Activated T-helper 1 cell treated with anti-CD3 and anti-CD28 coated beads, Interleukin-2, amount 50 U/mL, for 16 hours (primary cell): ENCODE results near the gene UBE3B.

Experiments used
- DNase-seq, 2 donors: peaks; one replicate each; pipeline ENCODE4 v3.0.0-alpha.2; 2020; ENCODE audit warnings: low read depth in 1 of 2, low spot score in 1 of 2

The UBE3B gene

DNA sequence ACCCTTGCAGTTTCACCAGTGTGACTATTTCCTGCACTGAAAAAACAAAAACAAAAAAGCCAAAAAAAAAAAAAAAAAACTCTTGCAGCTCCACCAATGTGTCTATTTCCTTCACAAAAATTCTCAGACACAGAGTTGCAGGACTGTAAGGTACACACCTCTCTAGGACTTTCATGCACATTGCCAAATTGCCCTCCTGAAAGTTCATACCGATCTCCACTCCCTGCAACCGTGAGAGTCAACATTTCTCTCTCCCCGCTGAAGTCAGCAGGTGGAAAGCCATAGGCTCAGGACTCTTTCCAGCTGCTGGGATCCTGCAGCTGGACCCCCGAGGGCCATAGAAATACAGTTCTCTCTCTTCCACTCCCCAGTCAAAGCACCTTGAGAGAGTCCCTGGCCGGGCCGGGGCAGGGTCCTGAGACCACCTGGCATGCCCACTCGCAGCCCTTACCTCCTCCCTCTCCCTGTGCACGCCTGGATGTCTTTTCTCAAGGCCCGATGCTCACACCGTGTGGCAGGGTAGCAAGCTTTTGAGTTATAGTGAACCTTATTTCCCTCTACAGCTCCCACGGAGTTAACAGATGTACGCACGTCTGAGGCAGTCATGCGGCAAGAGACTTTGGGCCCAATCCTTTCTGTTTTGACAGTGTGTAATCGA, 72.3 kb downstream of the UBE3B start:
- DNase-seq = no peak

DNA sequence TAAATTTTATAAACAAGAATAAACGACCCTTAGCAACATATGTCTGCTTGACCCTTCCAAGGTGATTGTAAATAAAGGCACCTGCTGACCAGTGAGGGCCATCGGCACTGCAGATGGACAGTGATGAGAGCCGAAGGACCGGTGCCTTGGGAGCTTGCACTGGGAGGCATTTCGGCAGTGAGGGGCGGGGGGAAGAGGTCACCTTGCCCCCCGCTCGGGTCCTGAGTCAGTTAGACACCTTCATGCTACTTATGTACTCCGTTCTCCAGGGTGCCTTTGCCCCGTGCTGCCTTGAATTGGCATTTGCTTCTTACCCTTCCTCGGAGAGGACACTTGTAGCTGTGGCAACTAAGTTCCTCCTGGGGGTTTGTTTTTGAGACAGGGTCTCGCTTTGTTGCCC, 72.8 kb downstream of the UBE3B start:
- DNase-seq = no peak

DNA sequence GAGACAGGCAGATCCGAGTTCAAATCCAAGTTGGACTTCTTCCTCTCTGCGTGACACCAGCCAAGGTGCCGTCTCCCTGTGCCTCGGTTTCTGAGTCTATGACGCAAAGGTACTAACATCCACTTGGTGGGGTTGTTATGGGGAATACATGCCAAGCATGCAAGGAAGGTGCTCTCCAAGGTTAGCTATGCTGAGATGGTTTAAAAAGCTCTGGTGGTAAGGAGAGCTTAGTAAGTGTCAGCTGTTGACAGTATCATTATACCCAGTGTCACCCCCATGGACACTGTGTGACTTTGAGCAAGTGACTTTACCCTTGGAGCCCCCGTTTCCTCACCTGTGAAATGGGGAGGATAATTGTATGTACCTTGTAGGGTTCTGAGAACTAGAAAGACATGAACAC, 73.7 kb downstream of the UBE3B start:
- no peak for DNase-seq

DNA sequence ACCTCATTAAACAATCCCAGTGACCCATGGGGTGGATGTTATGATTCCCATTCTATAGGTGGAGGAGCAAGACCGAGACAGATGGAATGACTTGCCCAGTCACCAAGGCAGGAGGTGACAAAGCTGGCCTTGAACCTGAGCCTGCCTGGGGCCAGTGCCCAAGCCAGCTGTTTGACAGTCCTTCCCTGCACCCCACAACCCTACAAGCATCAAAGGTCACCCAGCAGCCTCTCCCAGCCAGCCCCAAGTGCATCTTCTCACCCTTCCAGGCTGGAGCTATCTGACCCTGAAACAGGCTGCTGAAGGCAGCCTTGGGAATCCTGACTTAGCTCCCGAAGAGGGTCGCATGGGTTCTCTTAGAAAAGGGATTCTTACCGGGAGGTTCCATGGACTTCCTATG, 75.5 kb downstream of the UBE3B start:
- no peak for DNase-seq

- no peak for DNase-seq
Measured at GRCh38 chr12:109553483-109553882, 76.0 kb downstream of the UBE3B start.

DNA sequence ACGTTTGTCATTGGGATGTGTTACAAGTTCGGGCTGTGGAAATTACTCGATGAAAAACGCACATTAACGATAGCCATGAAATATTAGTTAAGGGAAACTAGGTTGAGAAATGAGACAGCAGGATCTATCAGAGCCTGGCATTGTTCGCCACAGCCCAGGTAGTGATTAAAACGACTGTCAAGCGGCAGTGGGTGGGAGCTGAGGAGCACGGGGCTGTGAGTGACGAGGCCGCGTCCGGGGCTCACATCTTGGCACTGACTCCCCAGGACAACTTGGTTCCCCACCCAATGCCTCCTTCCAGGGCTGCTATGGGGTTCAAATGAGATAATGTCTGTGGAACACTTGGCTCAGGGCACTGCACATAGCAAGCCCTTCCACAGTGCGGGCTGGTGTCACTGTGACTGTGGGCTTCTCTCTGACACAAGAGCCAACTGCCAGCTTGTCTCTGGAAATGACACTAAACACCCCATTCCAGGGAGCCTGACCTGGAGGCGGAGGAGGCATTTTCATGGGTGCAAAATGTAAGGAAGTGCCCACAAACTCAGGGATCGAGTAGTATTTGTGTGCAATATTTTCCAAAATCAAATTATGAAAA, 76.6 kb downstream of the UBE3B start:
- no peak for DNase-seq

- DNase-seq = no peak
Measured at GRCh38 chr12:109554761-109555160, 77.3 kb downstream of the UBE3B start.

- no peak for DNase-seq
Measured at GRCh38 chr12:109555431-109556315, 78.2 kb downstream of the UBE3B start.

DNA sequence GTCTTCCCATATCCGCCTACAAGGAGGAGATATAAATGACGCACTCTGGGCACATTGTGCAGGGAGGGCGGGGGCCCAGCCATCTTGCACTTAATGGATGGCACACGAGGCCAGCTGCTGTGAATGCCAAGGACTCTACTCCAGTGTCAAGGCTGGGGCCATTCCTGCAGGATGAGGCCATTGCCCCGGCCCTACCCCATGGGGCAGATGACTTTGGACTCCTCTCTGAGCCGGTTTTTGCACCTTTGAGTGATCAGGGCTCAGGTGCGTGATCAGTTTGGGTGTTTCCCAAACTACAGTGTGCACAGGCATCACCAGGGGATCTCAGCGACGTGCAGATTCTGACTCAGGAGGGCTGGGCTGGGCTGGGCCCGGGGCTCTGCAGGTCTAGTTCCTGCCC, 79.8 kb downstream of the UBE3B start:
- no peak for DNase-seq

GRCh38 chr12:109557805-109558204, 80.4 kb downstream of the UBE3B start:
- DNase-seq = no peak

DNA sequence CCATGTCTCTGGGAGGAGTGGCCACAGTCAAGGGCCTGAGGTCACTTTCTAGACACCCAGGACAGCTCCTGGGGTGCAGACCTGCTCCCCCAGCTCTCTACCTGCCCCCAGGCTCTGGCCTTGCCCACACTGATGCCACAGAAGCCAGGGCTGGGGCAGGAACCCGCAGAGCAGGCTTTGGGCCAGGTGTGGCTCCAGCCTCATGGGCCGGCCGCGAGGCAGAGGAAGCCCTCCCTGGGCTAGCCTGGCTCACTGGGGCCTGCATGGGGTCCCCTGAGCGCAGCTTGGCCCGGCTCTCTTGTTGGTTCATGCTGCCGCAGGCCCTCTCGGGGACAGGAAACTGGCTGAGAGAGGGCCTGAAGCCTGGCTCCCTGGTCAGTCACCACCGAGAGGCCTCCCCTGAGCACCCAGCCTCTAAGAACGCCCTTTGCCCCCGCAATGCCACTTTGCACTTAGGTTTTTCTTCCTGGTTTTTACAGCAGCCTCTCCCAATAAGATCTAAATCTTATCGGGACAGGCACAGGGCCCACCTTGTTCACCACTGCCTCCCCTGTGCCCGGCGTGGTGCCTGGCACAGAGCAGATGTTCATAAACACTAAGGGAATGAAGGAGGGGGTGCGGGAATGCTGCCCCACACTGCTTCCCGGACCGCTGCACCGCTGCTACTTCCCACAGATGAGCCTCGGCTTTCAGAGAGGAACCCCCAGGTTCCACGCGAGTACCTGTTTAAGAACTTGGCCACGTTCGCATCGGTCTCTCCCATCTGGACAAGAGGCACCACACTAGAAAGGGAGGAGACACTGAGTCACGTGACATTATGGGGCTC, 81.2 kb downstream of the UBE3B start:
- DNase-seq = no peak

- no peak for DNase-seq
Measured at GRCh38 chr12:109559200-109559505, 81.7 kb downstream of the UBE3B start.

- DNase-seq = no peak
Measured at GRCh38 chr12:109559601-109560000, 82.2 kb downstream of the UBE3B start.

GRCh38 chr12:109560867-109561710, 83.7 kb downstream of the UBE3B start:
- DNase-seq = no peak

DNA sequence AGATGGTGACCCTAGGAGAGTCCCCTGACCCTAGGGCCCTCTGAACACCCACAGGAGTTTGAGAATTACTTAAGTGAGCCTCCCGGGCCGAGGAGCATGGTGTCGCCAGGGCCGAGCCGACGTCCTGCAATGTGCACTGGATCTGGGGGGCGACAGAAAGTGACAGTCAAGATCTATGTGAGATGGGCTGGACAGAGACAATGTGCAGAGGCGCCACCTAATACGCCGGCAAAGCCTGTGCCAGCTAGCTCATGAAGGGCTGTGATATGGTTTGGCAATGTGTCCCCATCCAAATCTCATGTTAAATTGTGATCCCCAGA, 84.2 kb downstream of the UBE3B start:
- no peak for DNase-seq

DNA sequence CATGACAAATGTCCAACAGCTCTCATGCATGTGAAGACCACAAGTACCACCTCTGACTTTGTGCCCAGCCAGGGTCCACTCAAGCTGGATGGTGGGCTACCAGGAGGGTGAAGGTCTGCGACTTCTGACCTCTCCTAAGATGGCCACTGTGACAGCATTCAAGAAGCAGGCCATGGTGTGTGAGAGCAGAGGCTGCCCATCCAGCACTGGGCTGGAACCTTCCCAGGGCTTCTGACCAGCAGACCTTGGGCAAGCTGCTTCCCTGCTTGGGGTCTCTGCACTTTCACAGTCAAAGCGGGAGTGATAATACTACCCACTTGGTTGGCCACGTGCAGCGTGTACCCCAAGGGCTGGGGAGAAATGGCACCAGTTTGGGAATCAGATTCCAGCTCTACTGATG, 85.4 kb downstream of the UBE3B start:
- no peak for DNase-seq

DNA sequence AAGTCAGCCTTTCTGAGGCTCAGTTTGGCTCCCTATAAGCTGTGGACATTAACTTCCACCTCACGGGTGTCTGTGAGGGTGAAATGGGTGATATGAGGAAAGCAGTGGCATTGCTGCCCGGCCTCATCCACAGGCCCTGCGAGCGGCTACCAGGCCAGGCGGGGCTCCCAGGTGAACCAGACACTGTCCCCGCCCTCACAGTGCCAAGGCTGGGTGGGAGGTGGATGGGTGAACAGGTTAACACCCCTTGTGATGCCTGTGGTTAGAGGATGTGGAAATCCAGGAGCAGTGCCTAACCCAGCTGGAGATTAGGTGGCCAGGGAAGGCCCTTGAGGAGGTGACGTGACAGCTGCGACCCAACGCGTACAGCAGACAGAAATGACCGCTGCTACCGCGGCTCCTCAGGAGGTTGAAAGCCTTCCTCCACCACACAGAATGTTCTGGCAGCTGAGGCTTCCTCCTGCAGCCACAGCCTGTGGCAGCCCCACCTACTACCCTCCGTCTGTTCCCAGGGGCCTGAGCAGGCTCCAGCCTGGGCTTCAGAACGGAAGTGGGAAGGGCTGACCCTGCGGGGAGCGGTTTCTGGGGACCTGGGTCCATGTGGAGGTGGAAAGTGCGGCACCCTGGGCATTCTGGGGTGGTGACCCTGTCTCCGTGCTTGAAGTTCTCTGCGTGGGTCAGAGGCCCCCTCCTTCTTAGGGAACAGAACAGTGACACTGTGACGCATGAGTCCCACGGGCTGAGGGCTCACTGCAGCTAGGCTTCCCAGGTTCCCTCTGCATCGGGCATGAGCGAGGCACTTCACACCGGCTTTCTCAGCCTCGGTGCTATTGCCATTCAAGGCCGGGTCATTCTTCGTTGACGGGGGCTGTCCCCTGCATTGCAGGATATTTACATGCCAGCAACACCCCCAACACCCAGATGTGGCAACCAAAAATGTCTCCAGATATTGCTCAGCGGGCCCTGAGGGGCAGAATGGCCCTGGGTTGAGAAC, 86.2 kb downstream of the UBE3B start:
- DNase-seq = no peak

- DNase-seq = no peak
Measured at GRCh38 chr12:109566424-109566823, 89.0 kb downstream of the UBE3B start.

- no peak for DNase-seq
Measured at GRCh38 chr12:109567296-109567695, 89.9 kb downstream of the UBE3B start.

- no peak for DNase-seq
Measured at GRCh38 chr12:109567967-109568366, 90.5 kb downstream of the UBE3B start.
